GM06990 (cell line): ENCODE measurements around the gene PRKN.

Experiments
- DNase-seq: peaks from one replicate; pipeline ENCODE4 v3.0.0-alpha.2; 2011; ENCODE audit not compliant: insufficient read length; ENCODE audit errors: extremely low read depth
- H3K27me3 ChIP-seq: replicated peaks from 2 replicates; pipeline ENCODE4 v1.6.0; 2011; ENCODE audit warnings: low read length; ENCODE audit not compliant: control insufficient read depth, insufficient read depth
- H3K36me3 ChIP-seq: 2 replicates; pipeline ENCODE4 v1.5.1; 2011; ENCODE audit warnings: low read length; ENCODE audit not compliant: control insufficient read depth, insufficient read depth
- H3K4me3 ChIP-seq: replicated peaks from 2 replicates; pipeline ENCODE4 v1.5.1; 2011; ENCODE audit warnings: low read depth, mild to moderate bottlenecking, control low read depth, low read length
- TF ChIP-seq, protein P1 (sequence below): IDR thresholded peaks from 2 replicates; pipeline ENCODE4 v1.5.1; 2011; ENCODE audit warnings: low read length, control low read depth, mild to moderate bottlenecking, inconsistent platforms; ENCODE audit not compliant: insufficient read depth, poor library complexity, severe bottlenecking

The PRKN gene

GRCh38 chr6:161366301-161366923, 1361.2 kb downstream of the PRKN start:
- H3K36me3 ChIP-seq = no peaks in the 10 kb centered on the region
- TF ChIP-seq, protein P1, sequence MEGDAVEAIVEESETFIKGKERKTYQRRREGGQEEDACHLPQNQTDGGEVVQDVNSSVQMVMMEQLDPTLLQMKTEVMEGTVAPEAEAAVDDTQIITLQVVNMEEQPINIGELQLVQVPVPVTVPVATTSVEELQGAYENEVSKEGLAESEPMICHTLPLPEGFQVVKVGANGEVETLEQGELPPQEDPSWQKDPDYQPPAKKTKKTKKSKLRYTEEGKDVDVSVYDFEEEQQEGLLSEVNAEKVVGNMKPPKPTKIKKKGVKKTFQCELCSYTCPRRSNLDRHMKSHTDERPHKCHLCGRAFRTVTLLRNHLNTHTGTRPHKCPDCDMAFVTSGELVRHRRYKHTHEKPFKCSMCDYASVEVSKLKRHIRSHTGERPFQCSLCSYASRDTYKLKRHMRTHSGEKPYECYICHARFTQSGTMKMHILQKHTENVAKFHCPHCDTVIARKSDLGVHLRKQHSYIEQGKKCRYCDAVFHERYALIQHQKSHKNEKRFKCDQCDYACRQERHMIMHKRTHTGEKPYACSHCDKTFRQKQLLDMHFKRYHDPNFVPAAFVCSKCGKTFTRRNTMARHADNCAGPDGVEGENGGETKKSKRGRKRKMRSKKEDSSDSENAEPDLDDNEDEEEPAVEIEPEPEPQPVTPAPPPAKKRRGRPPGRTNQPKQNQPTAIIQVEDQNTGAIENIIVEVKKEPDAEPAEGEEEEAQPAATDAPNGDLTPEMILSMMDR = no peak
- DNase-seq = no peak
- no peaks in the 10 kb centered on the region for H3K27me3 ChIP-seq
- H3K4me3 ChIP-seq = no peak overlapping the region

- no peak for DNase-seq
- Histone ChIP-seq H3K27me3 (no peaks in the 10 kb centered on the region), H3K36me3 (no peaks in the 10 kb centered on the region), H3K4me3 (no peak overlapping the region)
- TF ChIP-seq, protein P1 = no peak
Observed at GRCh38 chr6:161365633-161366032, 1361.9 kb downstream of the PRKN start.

DNA sequence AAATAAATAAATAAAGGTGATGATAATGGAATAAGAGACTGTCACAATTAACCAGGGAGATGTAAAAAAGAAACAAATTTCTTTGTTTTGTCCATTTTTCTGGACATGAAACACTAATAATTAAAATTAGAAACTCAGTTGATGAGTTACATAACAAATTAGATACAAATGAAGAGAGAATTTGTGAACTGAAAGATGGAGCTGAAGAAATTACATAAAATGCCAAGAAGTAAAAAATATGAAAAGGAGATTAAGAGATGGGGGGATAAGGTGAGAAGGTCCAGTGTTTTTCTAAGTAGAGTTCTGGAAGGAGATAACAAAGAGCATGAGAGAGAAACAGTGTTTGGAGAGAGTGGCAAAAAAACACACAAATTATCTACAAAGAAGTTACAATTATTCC, 1364.3 kb downstream of the PRKN start:
- Histone ChIP-seq H3K36me3 (no peaks in the 10 kb centered on the region), H3K27me3 (no peaks in the 10 kb centered on the region), H3K4me3 (no peak overlapping the region)
- TF ChIP-seq, protein P1 = no peak
- no peak for DNase-seq

DNA sequence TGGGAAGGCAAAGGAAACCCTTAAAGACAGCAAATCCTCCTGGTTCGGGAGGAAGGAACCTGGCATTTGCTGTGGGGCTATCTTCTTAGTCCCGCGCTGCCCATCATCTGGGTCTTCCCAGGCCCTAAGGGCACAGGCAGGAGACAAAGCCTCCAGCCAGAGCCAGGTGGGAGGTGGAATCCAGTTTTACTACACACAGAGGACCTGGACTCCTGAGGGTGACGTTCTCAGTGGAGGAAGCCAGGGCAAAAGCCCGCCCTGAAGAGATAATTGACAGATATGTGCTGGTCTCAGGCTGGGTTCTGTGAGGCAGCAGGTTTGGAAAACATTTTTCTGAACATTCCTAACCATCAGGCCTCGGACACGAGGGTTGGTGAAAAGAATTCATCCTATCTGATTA, 1365.3 kb downstream of the PRKN start:
- no peak for DNase-seq
- no peaks in the 10 kb centered on the region for H3K27me3 ChIP-seq
- TF ChIP-seq, protein P1 = no peak
- H3K4me3 ChIP-seq = no peak overlapping the region
- no peaks in the 10 kb centered on the region for H3K36me3 ChIP-seq

- no peak for DNase-seq
- Histone ChIP-seq H3K27me3 (no peaks in the 10 kb centered on the region), H3K36me3 (no peaks in the 10 kb centered on the region), H3K4me3 (no peak overlapping the region)
- TF ChIP-seq, protein P1 = no peak
Observed at GRCh38 chr6:161361529-161361928, 1366.0 kb downstream of the PRKN start.

DNA sequence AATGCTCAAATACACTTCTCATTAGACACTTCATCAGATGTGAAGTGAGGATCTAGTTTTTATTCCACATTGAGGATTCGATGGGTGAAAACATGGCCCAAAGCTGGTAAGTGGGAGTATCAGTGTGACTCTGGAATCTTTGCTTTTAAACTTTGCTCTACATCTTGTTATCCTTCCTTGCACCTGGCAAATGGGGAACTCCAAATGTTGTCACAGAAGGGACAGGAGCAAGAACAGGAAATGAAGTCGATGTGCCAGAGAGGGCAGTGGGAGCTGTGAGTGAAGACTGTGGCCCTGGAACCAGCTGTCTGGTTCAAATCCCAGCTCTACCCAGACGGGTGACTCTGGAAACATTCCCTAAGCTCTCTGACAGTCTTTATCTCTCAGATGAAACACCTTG, 1367.0 kb downstream of the PRKN start:
- Histone ChIP-seq H3K27me3 (no peaks in the 10 kb centered on the region), H3K36me3 (no peaks in the 10 kb centered on the region), H3K4me3 (no peak overlapping the region)
- TF ChIP-seq, protein P1 = no peak
- DNase-seq = no peak
